HCT116 (cell line): ENCODE results near the gene TIGD3.

ENCODE experiments used
- ATF3 ChIP-seq: IDR thresholded peaks from 2 replicates; pipeline ENCODE4 v1.6.1; 2012
- CEBPB ChIP-seq: IDR thresholded peaks from 2 replicates; pipeline ENCODE4 v1.6.1; 2012; ENCODE audit warnings: low read depth
- CTCF ChIP-seq, 3 experiments: fragments of 200-600 bp in 1 of 3; sonication (generic) in 1 of 3; IDR thresholded peaks in 2 of 3; conservative IDR thresholded peaks in 1 of 3; 2 replicates each; pipeline ENCODE4 v1.5.1; 2012 to 2017; ENCODE audit warnings: low read depth in 2 of 3, low read length in 2 of 3, antibody characterized with exemption in 1 of 3, borderline replicate concordance in 1 of 3, control low read depth in 1 of 3, mild to moderate bottlenecking in 1 of 3, mixed read lengths in 1 of 3, mixed run types in 1 of 3, moderate library complexity in 1 of 3; ENCODE audit not compliant: insufficient read depth in 1 of 3
- EGR1 ChIP-seq: IDR thresholded peaks from 2 replicates; pipeline ENCODE4 v1.6.1; 2012; ENCODE audit warnings: low read depth
- ELF1 ChIP-seq: IDR thresholded peaks from 2 replicates; pipeline ENCODE4 v1.6.1; 2012; ENCODE audit warnings: low read depth, borderline replicate concordance
- EZH2phosphoT487 ChIP-seq: fragments of 200-600 bp; IDR thresholded peaks from 2 replicates; pipeline ENCODE4 v1.6.1; 2018; ENCODE audit warnings: antibody characterized with exemption, borderline replicate concordance
- JUND ChIP-seq: IDR thresholded peaks from 2 replicates; pipeline ENCODE4 v1.6.1; 2012
- MAX ChIP-seq: IDR thresholded peaks from 2 replicates; pipeline ENCODE4 v1.6.1; 2012
- POLR2A ChIP-seq: IDR thresholded peaks from 2 replicates; pipeline ENCODE4 v1.7.0; 2011; ENCODE audit warnings: borderline replicate concordance; ENCODE audit not compliant: insufficient read depth, insufficient read length; ENCODE audit errors: extremely low read depth
- REST ChIP-seq: IDR thresholded peaks from 2 replicates; pipeline ENCODE4 v1.6.1; 2012; ENCODE audit warnings: low read depth
- ZFX ChIP-seq: fragments of 450-650 bp; IDR thresholded peaks from 2 replicates; pipeline ENCODE4 v1.6.1; 2017
- ZNF274 ChIP-seq: fragments of 200-500 bp; sonication (Bioruptor generic); IDR thresholded peaks from 2 replicates; pipeline ENCODE4 v1.6.1; 2014; ENCODE audit warnings: mild to moderate bottlenecking, low read depth, low read length, inconsistent platforms

- TF ChIP-seq MAX (no peak), CTCF (IDR thresholded peaks at IDR 0.05 in 2 of 3, conservative IDR thresholded peaks at IDR 0.05 in 1 of 3; ENCODE audit: borderline replicate concordance in 1 of 3, insufficient read depth in 1 of 3, low read depth in 2 of 3, low read length in 2 of 3) (no peak), JUND (no peak), EGR1 (no peak), CEBPB (no peak), ZFX (no peak), POLR2A (no peak), ELF1 (no peak), REST (no peak), ATF3 (no peak), ZNF274 (no peak), EZH2phosphoT487 (no peak)
These were observed 32.6 kb upstream of the TIGD3 start for GRCh38 chr11:65321828-65322485.
